ENCODE data around the gene RS1. TPM values are rescaled to one million over a fixed set of nuclear protein-coding genes. Genes with fewer than 3 reads are reported as not detected.

RS1 gene
- total and polyA plus RNA-seq, 7 donors = not detected

DNA sequence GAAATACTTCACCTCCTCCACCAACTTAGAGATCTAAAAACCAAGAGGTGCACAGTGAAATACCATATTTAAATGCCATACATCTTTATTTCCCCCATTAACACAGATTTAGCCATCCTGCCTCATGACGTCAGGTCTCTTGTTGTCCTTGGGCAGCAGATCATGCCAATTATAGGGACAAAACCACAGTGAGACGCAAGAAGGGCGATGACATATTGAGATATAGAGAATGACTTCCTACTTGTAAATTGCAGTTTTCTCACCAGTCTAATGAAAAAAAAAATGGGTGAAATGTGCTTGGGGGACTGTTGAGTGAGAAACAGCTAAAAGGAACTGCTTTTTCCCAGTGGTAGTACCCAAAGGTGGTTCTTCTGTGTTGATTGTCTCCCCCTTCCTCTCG, 24.3 kb downstream of the RS1 start:
- no peak overlapping the region for H3K4me3 ChIP-seq
- TF ChIP-seq, protein P1, sequence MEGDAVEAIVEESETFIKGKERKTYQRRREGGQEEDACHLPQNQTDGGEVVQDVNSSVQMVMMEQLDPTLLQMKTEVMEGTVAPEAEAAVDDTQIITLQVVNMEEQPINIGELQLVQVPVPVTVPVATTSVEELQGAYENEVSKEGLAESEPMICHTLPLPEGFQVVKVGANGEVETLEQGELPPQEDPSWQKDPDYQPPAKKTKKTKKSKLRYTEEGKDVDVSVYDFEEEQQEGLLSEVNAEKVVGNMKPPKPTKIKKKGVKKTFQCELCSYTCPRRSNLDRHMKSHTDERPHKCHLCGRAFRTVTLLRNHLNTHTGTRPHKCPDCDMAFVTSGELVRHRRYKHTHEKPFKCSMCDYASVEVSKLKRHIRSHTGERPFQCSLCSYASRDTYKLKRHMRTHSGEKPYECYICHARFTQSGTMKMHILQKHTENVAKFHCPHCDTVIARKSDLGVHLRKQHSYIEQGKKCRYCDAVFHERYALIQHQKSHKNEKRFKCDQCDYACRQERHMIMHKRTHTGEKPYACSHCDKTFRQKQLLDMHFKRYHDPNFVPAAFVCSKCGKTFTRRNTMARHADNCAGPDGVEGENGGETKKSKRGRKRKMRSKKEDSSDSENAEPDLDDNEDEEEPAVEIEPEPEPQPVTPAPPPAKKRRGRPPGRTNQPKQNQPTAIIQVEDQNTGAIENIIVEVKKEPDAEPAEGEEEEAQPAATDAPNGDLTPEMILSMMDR (IDR thresholded peaks at IDR 0.05) = no peak
- no peak for ATAC-seq
- no peak overlapping the region for H3K27ac ChIP-seq
- no peaks in the 10 kb centered on the region for H3K4me1 ChIP-seq
- 77 to 88% (median 85%) methylated on average over 4 of the region's 4 CpGs for WGBS, 3 donors
- no peak for DNase-seq
- H3K9me3 ChIP-seq = no peaks in the 10 kb centered on the region
- no peaks in the 10 kb centered on the region for H3K36me3 ChIP-seq (ENCODE audit: insufficient read depth in 1 of 2, low read depth in 1 of 2)
- intact Hi-C loops (cut with DNase I) = no loop called here
- H3K27me3 ChIP-seq (ENCODE audit: insufficient read depth in 3 of 3, low read length in 2 of 3) = no peaks in the 10 kb centered on the region

DNA sequence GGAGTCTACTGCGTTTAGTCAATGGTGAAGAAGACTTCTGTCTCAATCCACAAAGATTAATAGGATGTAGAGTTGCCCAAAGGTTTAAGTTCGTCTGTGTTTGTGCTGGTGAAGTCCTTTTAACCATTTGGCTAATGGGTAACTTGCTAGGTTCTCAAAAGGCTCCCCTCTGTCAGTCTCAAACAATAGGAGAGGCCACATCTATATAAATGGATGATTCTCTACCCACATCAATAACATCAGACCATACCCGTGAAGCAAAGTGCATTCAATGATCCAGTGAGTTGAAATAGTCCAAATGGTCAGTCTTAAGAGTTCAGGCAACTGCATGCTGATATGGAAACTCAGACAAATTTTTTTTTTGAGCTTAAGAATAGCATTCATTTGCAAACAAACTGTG, 28.1 kb downstream of the RS1 start:
- Histone ChIP-seq H3K9me3 (no peaks in the 10 kb centered on the region), H3K4me1 (no peaks in the 10 kb centered on the region), H3K27me3 (ENCODE audit: insufficient read depth in 3 of 3, low read length in 2 of 3) (no peaks in the 10 kb centered on the region), H3K36me3 (ENCODE audit: insufficient read depth in 1 of 2, low read depth in 1 of 2) (no peaks in the 10 kb centered on the region), H3K27ac (no peak overlapping the region), H3K4me3 (no peak overlapping the region)
- no peak for ATAC-seq
- intact Hi-C loops (cut with DNase I) = no loop called here
- no peak for DNase-seq
- 49 to 82% (median 75%) methylated on average over 3 of the region's 3 CpGs for WGBS, 3 donors
- TF ChIP-seq, protein P1 (IDR thresholded peaks at IDR 0.05) = no peak

DNA sequence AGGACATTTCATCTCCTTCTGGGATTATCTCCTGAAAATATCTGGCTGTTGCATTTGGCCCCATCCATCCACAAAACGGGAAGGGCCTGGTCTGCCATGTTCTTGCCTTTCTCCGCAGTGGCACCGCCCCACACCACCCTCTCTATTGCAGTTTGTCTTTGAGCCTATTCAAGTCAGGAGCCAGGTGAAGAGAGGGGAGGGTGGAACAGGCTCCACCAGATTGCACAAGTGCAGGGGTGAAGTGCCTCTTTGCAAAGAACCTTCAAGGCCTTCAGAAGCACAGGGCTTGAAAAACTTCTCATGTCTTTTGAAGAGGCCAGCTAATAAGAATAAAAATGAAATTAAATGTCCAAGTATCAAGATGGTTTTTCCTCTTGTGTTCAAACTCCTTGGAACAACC, 28.7 kb downstream of the RS1 start:
- TF ChIP-seq, protein P1 (IDR thresholded peaks at IDR 0.05) = no peak
- no peaks in the 10 kb centered on the region for H3K36me3 ChIP-seq (ENCODE audit: insufficient read depth in 1 of 2, low read depth in 1 of 2)
- no peaks in the 10 kb centered on the region for H3K27me3 ChIP-seq (ENCODE audit: insufficient read depth in 3 of 3, low read length in 2 of 3)
- no peak overlapping the region for H3K27ac ChIP-seq
- intact Hi-C loops (cut with DNase I) = no loop called here
- H3K4me3 ChIP-seq = no peak overlapping the region
- WGBS, 3 donors = 79 to 93% (median 92%) methylated on average over 3 of the region's 3 CpGs
- DNase-seq (no peak), ATAC-seq (no peak)
- no peaks in the 10 kb centered on the region for H3K4me1 ChIP-seq
- no peaks in the 10 kb centered on the region for H3K9me3 ChIP-seq

DNA sequence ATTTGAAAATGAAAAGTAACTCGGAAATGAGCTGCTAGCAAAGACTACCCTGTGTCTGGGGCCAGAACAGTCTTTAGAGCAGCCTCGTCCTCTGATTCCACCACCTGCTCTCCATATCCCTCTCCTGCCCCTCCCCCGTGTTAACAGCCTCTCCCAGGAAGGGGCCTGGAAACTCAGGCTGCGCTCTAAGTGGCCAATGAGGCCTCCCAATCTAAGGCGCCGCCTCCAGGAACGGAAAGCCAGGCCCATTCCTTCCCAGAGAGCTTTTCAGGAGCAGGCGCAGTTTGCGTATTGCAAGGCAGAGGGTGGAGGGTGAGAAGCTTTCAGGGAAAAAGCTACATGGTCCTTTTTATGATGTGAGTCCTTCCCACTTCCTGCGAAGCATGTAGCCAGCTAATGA, 31.2 kb downstream of the RS1 start:
- Histone ChIP-seq H3K4me1 (no peaks in the 10 kb centered on the region), H3K4me3 (no peak overlapping the region), H3K27ac (no peak overlapping the region), H3K36me3 (ENCODE audit: insufficient read depth in 1 of 2, low read depth in 1 of 2) (no peaks in the 10 kb centered on the region), H3K9me3 (no peaks in the 10 kb centered on the region), H3K27me3 (ENCODE audit: insufficient read depth in 3 of 3, low read length in 2 of 3) (no peaks in the 10 kb centered on the region)
- ATAC-seq (no peak), DNase-seq (no peak)
- whole genome bisulfite sequencing, 3 donors = 37 to 40% (median 40%) methylated on average over 10 of the region's 10 CpGs
- intact Hi-C loops (cut with DNase I) = no loop called here
- TF ChIP-seq, protein P1 (IDR thresholded peaks at IDR 0.05) = no peak

DNA sequence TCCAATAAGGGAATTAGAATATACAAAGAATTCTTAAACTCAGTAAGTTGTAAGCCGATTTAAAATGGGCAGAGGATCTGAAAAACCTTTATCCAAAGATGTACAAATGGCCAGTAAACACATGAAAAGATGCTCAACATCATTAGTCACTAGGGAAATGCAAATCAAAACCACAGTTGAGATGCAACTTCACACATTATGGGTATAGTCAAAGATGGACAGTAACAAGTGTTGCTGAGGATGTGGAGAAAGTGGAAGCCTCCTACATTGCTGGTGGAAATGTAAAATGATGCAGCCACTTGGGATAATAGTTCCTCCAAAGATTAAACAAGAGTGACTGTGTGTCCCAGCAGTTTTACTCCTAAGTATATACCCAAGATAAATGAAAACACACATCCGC, 32.6 kb downstream of the RS1 start:
- Histone ChIP-seq H3K27me3 (ENCODE audit: insufficient read depth in 3 of 3, low read length in 2 of 3) (no peaks in the 10 kb centered on the region), H3K27ac (no peak overlapping the region), H3K4me1 (no peaks in the 10 kb centered on the region), H3K4me3 (no peak overlapping the region), H3K36me3 (ENCODE audit: insufficient read depth in 1 of 2, low read depth in 1 of 2) (no peaks in the 10 kb centered on the region), H3K9me3 (no peaks in the 10 kb centered on the region)
- DNase-seq (no peak), ATAC-seq (no peak)
- intact Hi-C loops (cut with DNase I) = no loop called here
- TF ChIP-seq, protein P1 (IDR thresholded peaks at IDR 0.05) = no peak
- WGBS, 3 donors = 92 to 100% (median 100%) methylated on average over 2 of the region's 2 CpGs
